ENCODE data around the gene RAB4A.

GRCh38 chr1:229244091-229244490, 26.8 kb upstream of the RAB4A start:
- no peak for TF ChIP-seq POLR2A (IDR thresholded peaks at IDR 0.05)
- TF ChIP-seq, protein P1, sequence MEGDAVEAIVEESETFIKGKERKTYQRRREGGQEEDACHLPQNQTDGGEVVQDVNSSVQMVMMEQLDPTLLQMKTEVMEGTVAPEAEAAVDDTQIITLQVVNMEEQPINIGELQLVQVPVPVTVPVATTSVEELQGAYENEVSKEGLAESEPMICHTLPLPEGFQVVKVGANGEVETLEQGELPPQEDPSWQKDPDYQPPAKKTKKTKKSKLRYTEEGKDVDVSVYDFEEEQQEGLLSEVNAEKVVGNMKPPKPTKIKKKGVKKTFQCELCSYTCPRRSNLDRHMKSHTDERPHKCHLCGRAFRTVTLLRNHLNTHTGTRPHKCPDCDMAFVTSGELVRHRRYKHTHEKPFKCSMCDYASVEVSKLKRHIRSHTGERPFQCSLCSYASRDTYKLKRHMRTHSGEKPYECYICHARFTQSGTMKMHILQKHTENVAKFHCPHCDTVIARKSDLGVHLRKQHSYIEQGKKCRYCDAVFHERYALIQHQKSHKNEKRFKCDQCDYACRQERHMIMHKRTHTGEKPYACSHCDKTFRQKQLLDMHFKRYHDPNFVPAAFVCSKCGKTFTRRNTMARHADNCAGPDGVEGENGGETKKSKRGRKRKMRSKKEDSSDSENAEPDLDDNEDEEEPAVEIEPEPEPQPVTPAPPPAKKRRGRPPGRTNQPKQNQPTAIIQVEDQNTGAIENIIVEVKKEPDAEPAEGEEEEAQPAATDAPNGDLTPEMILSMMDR (IDR thresholded peaks at IDR 0.05), result no peak

Measured in esophagus squamous epithelium (tissue), 4 donors.